Mesenchymal stem cell (in vitro differentiated cells and primary cell): Measurements from ENCODE around the gene CEACAM20.

Experiments used
- DNase-seq: peaks from one replicate; pipeline ENCODE4 v3.0.0-alpha.2; 2013
- H2AFZ ChIP-seq: one replicate; pipeline ENCODE4 v1.6.1; 2013; ENCODE audit warnings: low read depth, mild to moderate bottlenecking, control low read depth, inconsistent platforms, low read length, moderate library complexity
- H2AK5ac ChIP-seq: 2 replicates; pipeline ENCODE4 v1.6.1; 2013; ENCODE audit warnings: low read length, moderate library complexity, mild to moderate bottlenecking, inconsistent platforms; ENCODE audit not compliant: severe bottlenecking
- H2BK120ac ChIP-seq: one replicate; pipeline ENCODE4 v1.6.1; 2013; ENCODE audit warnings: low read depth, mild to moderate bottlenecking, inconsistent platforms, low read length, moderate library complexity
- H2BK12ac ChIP-seq, 2 experiments: one replicate each; pipeline ENCODE4 v1.6.1; 2013; ENCODE audit warnings: inconsistent platforms in 2 of 2, low read length in 2 of 2, mild to moderate bottlenecking in 2 of 2, moderate library complexity in 2 of 2, control low read depth in 1 of 2
- H2BK15ac ChIP-seq: one replicate; pipeline ENCODE4 v1.6.1; 2013; ENCODE audit warnings: mild to moderate bottlenecking, low read depth, inconsistent platforms; ENCODE audit not compliant: poor library complexity, severe bottlenecking
- H2BK5ac ChIP-seq: 2 replicates; pipeline ENCODE4 v1.6.1; 2013; ENCODE audit warnings: low read depth, mild to moderate bottlenecking, low read length, control low read depth, inconsistent platforms; ENCODE audit not compliant: poor library complexity, severe bottlenecking
- H3K14ac ChIP-seq, 2 experiments: one replicate each; pipeline ENCODE4 v1.6.1; 2013; ENCODE audit warnings: inconsistent platforms in 2 of 2, low read length in 2 of 2, control low read depth in 1 of 2, mild to moderate bottlenecking in 1 of 2, moderate library complexity in 1 of 2
- H3K18ac ChIP-seq, 2 experiments: one replicate each; pipeline ENCODE4 v1.6.1; 2013; ENCODE audit warnings: inconsistent platforms in 2 of 2, low read length in 2 of 2, control low read depth in 1 of 2, low read depth in 1 of 2, mild to moderate bottlenecking in 1 of 2
- H3K23ac ChIP-seq, 2 experiments: one replicate each; pipeline ENCODE4 v1.6.1; 2013; ENCODE audit warnings: inconsistent platforms in 2 of 2, low read length in 2 of 2, mild to moderate bottlenecking in 2 of 2, moderate library complexity in 2 of 2, control low read depth in 1 of 2
- H3K27ac ChIP-seq: 2 replicates; pipeline ENCODE4 v1.5.1; 2013; ENCODE audit warnings: mild to moderate bottlenecking, moderate library complexity, low read length, control low read depth, inconsistent platforms; ENCODE audit not compliant: poor library complexity, severe bottlenecking
- H3K27me3 ChIP-seq, 2 experiments: 2 replicates each; pipeline versions ENCODE4 v1.6.1 to v1.7.0; 2013; ENCODE audit warnings: low read length in 2 of 2, mild to moderate bottlenecking in 2 of 2, moderate library complexity in 2 of 2, control low read depth in 1 of 2, inconsistent platforms in 1 of 2; ENCODE audit not compliant: control insufficient read depth in 1 of 2, insufficient read depth in 1 of 2
- H3K36me3 ChIP-seq, 2 experiments: 2 replicates each; pipeline versions ENCODE4 v1.6.1 to v1.7.0; 2013; ENCODE audit warnings: low read length in 2 of 2, control low read depth in 1 of 2, inconsistent platforms in 1 of 2, low read depth in 1 of 2, mild to moderate bottlenecking in 1 of 2; ENCODE audit not compliant: insufficient read depth in 2 of 2, control insufficient read depth in 1 of 2
- H3K4ac ChIP-seq, 2 experiments: one replicate each; pipeline ENCODE4 v1.6.1; 2013; ENCODE audit warnings: inconsistent platforms in 2 of 2, low read length in 2 of 2, mild to moderate bottlenecking in 2 of 2, moderate library complexity in 2 of 2, control low read depth in 1 of 2, low read depth in 1 of 2
- H3K4me1 ChIP-seq: 2 replicates; pipeline ENCODE4 v1.6.1; 2013; ENCODE audit warnings: low read depth, low read length, control low read depth; ENCODE audit not compliant: control insufficient read depth, insufficient read depth
- H3K4me2 ChIP-seq: 2 replicates; pipeline ENCODE4 v1.6.1; 2013; ENCODE audit warnings: low read length, mild to moderate bottlenecking, inconsistent platforms; ENCODE audit not compliant: poor library complexity, severe bottlenecking
- H3K4me3 ChIP-seq, 2 experiments: 2 replicates each; pipeline versions ENCODE4 v1.5.1 to v1.7.0; 2013; ENCODE audit warnings: low read length in 2 of 2, mild to moderate bottlenecking in 2 of 2, control low read depth in 1 of 2, low read depth in 1 of 2; ENCODE audit not compliant: insufficient read depth in 1 of 2
- H3K79me1 ChIP-seq: replicated peaks from 2 replicates; pipeline ENCODE4 v1.6.1; 2013; ENCODE audit warnings: mild to moderate bottlenecking, control low read depth, low read length, inconsistent platforms; ENCODE audit not compliant: poor library complexity, severe bottlenecking
- H3K9ac ChIP-seq: 2 replicates; pipeline ENCODE4 v1.7.0; 2013; ENCODE audit warnings: mild to moderate bottlenecking, low read length, moderate library complexity
- H3K9me3 ChIP-seq: 2 replicates; pipeline ENCODE4 v1.7.0; 2013; ENCODE audit warnings: mild to moderate bottlenecking, low read length; ENCODE audit not compliant: control insufficient read depth
- H4K8ac ChIP-seq: one replicate; pipeline ENCODE4 v1.6.1; 2013; ENCODE audit warnings: inconsistent platforms, mild to moderate bottlenecking, low read length, moderate library complexity
- H4K91ac ChIP-seq: one replicate; pipeline ENCODE4 v1.6.1; 2013; ENCODE audit warnings: mild to moderate bottlenecking, low read length, inconsistent platforms
- WGBS: methylation state at CpG from one replicate; pipeline ENCODE4 v1.1.7; 2013; ENCODE audit warnings: mixed read lengths; 5-methylcytosine and 5-hydroxymethylcytosine counted together

The CEACAM20 gene

GRCh38 chr19:44571830-44572580 lies 42.5 kb upstream of the CEACAM20 start:
- Histone ChIP-seq H2BK5ac (no peak overlapping the region), H3K9ac (no peak overlapping the region), H3K4ac (no peak overlapping the region), H3K14ac (no peak overlapping the region), H4K8ac (peak overlapping the region; percentile 36), H2AK5ac (peak overlapping the region; percentile 47), H3K27ac (no peak overlapping the region), H2BK15ac (no peak overlapping the region), H2BK120ac (no peak overlapping the region), H3K79me1 (no peaks in the 10 kb centered on the region), H3K27me3 (peaks cover 8 to 46% of the 10 kb centered on the region in 2 experiments), H3K18ac (no peak overlapping the region), H3K23ac (no peak overlapping the region), H2BK12ac (no peak overlapping the region), H2AFZ (no peak overlapping the region), H4K91ac (no peak overlapping the region), H3K4me2 (no peak overlapping the region), H3K4me3 (no peak overlapping the region), H3K9me3 (no peaks in the 10 kb centered on the region), H3K36me3 (no peaks in the 10 kb centered on the region), H3K4me1 (peaks cover 11% of the 10 kb centered on the region)
- no peak for DNase-seq
- 72% methylated on average over 5 of the region's 5 CpGs for WGBS

GRCh38 chr19:44570984-44571684 lies 41.7 kb upstream of the CEACAM20 start:
- Histone ChIP-seq H2AFZ (no peak overlapping the region), H3K36me3 (no peaks in the 10 kb centered on the region), H2BK15ac (no peak overlapping the region), H3K23ac (no peak overlapping the region), H3K4me3 (no peak overlapping the region), H3K9me3 (no peaks in the 10 kb centered on the region), H3K4me2 (peak overlapping the region; percentile 56), H3K14ac (peak overlapping the region in 1 of 2 experiments; percentile 64), H3K79me1 (no peaks in the 10 kb centered on the region), H3K27ac (no peak overlapping the region), H2BK120ac (no peak overlapping the region), H3K4ac (no peak overlapping the region), H4K8ac (peak overlapping the region; percentile 39), H3K9ac (no peak overlapping the region), H2AK5ac (no peak overlapping the region), H3K4me1 (peaks cover 11% of the 10 kb centered on the region), H3K27me3 (peaks cover 13 to 52% of the 10 kb centered on the region in 2 experiments), H2BK12ac (peak overlapping the region in 1 of 2 experiments; percentile 39), H2BK5ac (no peak overlapping the region), H3K18ac (no peak overlapping the region), H4K91ac (no peak overlapping the region)
- peak; percentile 83 for DNase-seq
- 54% methylated on average over 13 of the region's 13 CpGs for WGBS

- H3K14ac ChIP-seq, result no peak overlapping the region
- no peak overlapping the region for H2BK120ac ChIP-seq
- H3K79me1 ChIP-seq, result no peaks in the 10 kb centered on the region
- peaks cover 11% of the 10 kb centered on the region for H3K4me1 ChIP-seq
- no peak overlapping the region for H2AK5ac ChIP-seq
- no peak overlapping the region for H4K91ac ChIP-seq
- peaks cover 18 to 57% of the 10 kb centered on the region in 2 experiments for H3K27me3 ChIP-seq
- H3K36me3 ChIP-seq, result no peaks in the 10 kb centered on the region
- H3K9ac ChIP-seq, result no peak overlapping the region
- DNase-seq, result no peak
- H3K18ac ChIP-seq, result no peak overlapping the region
- H3K9me3 ChIP-seq, result no peaks in the 10 kb centered on the region
- no peak overlapping the region for H2BK12ac ChIP-seq
- H3K23ac ChIP-seq, result no peak overlapping the region
- H3K27ac ChIP-seq, result no peak overlapping the region
- H3K4ac ChIP-seq, result no peak overlapping the region
- H2AFZ ChIP-seq, result no peak overlapping the region
- H2BK5ac ChIP-seq, result no peak overlapping the region
- H4K8ac ChIP-seq, result no peak overlapping the region
- no peak overlapping the region for H3K4me2 ChIP-seq
- H2BK15ac ChIP-seq, result no peak overlapping the region
- no peak overlapping the region for H3K4me3 ChIP-seq
- WGBS, result 57% methylated on average over 3 of the region's 3 CpGs
These were observed 41.1 kb upstream of the CEACAM20 start for GRCh38 chr19:44570603-44570983.

GRCh38 chr19:44567745-44568144 lies 38.3 kb upstream of the CEACAM20 start:
- Histone ChIP-seq H4K8ac (no peak overlapping the region), H2BK15ac (no peak overlapping the region), H2AK5ac (no peak overlapping the region), H3K4me3 (no peak overlapping the region), H3K23ac (no peak overlapping the region), H3K4me2 (no peak overlapping the region), H3K36me3 (no peaks in the 10 kb centered on the region), H3K79me1 (no peaks in the 10 kb centered on the region), H3K14ac (no peak overlapping the region), H4K91ac (no peak overlapping the region), H3K9me3 (no peaks in the 10 kb centered on the region), H2AFZ (no peak overlapping the region), H2BK5ac (no peak overlapping the region), H2BK12ac (no peak overlapping the region), H3K4me1 (peaks cover 11% of the 10 kb centered on the region), H3K27me3 (peaks cover 18 to 43% of the 10 kb centered on the region in 2 experiments), H3K18ac (no peak overlapping the region), H2BK120ac (no peak overlapping the region), H3K27ac (no peak overlapping the region), H3K4ac (no peak overlapping the region), H3K9ac (no peak overlapping the region)
- no peak for DNase-seq
- 83% methylated on average over 2 of the region's 2 CpGs for WGBS
